Activated T-cell treated with anti-CD3 and anti-CD28 coated beads for 4 hours (primary cell): ENCODE results near the gene DLG1.

Experiments
- DNase-seq: peaks from one replicate; pipeline ENCODE4 v3.0.0-alpha.2; 2020

Gene DLG1

DNA sequence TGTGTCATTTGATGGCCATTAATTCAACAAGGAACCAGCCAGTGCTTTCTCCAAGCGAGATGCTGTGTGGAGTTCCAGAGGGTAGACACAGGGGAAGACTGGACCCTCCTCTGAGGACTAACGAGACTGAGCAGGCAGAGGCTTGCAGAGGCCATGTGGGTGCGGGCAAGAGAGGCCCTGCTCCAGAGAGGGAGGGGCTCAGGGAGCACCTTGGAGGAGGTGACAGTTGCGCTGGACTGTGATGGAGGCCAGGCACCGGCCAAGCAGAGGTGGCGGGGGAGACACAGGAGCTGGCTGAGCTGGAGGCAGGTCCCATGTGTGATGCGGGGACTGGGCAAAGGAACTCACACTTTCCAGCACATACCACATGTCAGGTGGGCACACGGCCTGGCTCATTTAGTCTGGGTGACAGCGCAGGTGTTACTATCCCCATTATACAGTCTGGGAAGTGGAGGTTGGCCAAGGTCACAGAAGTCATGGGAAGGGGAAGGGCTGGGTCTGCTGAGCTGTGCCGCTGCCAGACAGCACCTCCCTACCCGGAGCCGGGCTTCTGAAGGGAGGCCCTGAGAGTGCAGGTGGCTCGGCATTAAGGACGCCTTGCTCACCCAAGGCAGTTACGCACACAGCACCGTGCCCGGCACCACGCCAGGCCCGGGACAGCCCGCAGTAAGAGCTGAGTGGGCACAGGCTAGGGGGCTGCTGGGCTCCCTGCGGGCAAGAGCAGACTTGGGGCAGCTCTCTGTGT lies 272.5 kb downstream of the DLG1 start:
- no peak for DNase-seq

DNA sequence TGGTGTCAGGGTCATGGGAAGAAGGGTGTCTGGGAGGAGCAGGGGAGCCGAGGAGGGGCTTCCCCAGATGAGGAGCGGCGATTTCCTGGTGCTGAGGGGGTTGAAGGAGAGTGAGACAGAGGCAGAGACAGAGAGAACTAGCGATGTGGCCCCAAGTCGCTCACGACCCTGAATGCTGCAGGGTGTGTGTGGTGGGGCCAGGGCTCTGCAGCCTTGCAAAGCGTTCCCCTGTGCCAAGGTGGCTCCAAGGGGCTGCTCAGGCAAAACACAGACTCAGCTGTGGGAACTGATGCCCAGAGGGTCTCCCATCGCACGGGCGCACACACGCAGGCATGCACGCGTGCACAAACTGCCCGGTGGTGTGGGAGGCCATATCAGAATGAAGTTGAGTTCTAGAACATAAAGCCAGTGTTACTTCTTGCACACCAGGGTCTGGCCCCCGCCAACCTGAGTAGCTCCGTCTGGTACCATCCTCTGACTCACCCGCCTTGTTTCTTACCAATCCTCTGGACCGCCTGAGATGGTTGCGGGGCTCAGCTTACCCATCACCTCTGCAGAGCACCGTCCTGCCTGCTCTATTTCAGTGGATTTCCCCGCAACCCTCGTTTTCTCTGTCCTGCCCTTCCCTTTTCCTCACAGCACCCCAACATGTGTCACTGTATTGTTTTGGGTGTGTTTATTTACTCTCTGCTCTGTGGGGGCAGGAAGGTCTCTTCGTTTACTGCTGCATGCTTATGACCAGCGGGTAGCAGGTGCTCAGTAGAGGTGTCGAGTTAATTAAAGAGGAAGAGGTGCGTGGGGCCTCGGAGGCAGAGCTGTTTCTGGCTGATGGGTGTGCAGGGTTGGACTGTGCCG lies 273.3 kb downstream of the DLG1 start:
- DNase-seq, result no peak

DNA sequence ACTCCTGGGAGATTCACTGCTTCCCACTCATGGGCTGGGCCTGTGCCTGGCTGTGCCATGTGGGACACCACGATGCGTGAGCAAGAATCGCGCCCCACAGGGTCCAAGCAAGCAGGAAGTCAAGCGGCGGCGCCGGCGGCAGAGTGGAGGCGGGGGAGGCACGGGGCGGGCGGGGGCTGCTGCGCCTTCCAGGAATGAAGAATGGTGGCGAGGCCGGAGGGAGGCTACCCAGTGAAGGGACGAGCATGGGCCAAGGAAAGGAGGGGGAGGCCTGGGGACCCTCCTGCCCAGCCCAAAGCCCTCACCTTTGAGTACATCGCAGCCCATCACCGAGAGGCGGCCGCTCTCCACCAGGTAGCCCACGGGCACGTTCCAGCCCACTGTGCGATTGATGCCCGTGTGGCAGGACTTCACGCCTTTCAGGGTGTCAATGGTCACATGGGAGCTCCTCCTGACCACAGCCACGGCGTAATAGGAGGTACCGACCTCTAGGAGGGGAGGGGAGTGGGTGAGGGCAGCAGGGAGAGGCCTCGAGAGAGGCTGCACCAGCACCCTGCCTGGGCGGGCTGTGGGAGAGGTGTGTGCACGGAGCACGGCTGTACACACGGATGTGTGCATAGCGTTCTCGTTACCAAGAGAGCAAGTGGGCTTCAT lies 274.3 kb downstream of the DLG1 start:
- DNase-seq, result no peak

DNA sequence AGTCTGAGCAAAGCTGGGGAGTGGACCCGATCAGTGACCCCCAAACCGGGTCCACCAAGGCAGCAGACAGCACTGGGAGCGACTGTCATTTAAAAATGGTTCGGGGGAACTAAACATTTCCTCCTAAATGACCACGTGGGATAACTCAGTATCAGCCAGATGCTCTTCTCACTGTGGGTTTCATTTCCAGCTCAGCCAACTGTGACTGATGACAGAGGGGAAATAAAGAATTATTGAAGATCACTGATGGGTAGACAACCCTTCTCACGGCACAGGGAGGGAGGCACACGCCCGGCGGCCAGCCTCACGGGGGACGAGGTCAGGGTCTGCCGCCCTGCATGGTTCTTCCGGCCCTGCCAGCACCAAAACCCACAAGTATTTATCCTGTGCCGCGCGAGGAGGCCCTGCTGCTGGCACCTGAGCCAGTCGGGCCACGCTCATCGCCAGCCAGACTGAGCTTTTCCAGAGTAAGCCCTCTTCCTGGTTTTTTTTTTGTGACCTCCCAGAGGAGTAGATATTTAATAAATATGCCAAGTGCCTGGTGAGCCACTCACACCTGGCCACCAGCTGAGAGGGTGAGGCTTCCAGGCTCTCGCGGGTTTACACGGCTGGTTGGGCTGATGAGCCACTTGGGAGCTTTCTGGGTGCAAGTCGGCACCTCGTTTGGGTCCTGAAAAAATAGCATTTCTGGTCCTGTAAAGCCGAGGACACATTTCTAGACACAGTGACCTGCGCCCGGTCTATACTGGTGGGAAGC lies 275.0 kb downstream of the DLG1 start:
- DNase-seq, result no peak

DNA sequence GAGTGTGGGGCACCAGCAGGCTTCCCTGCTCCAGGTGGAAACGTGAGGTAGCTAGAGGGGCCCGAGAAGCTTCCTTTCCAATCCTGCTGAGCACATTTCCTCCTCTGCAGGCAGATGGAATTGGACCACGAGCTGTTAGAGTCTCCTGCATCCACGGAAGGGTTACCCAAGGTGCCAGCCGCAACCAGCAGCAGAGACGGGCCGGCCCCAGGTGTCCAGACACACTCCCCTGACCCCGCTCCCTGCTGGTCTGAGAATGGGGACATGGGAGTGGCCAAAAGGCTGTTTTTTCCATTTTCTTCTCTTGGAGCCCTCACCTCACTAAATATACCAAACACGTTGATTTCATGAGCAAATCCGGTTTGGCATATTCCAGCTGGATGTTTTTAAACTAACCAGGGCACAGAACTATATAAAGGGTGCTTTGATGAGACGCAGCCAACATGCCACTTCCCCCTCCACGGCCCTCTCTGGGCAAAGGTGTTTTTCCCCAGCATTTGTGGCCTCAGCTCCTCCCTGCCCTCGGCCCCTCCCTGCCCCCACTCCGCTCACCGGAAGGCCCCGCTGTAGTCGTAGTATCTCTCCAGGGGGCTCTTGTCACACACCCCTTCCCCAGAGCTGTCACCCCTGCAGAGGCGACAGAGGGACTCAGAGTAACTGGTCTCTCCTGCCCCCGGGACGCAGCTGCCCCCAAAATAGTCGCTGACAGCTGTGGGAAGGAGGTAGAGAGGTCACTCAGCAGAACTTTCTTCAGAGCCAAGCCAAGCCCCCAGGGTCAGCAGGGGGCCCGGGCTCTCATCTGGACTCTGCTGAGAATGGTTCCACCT lies 275.8 kb downstream of the DLG1 start:
- DNase-seq, result no peak

DNA sequence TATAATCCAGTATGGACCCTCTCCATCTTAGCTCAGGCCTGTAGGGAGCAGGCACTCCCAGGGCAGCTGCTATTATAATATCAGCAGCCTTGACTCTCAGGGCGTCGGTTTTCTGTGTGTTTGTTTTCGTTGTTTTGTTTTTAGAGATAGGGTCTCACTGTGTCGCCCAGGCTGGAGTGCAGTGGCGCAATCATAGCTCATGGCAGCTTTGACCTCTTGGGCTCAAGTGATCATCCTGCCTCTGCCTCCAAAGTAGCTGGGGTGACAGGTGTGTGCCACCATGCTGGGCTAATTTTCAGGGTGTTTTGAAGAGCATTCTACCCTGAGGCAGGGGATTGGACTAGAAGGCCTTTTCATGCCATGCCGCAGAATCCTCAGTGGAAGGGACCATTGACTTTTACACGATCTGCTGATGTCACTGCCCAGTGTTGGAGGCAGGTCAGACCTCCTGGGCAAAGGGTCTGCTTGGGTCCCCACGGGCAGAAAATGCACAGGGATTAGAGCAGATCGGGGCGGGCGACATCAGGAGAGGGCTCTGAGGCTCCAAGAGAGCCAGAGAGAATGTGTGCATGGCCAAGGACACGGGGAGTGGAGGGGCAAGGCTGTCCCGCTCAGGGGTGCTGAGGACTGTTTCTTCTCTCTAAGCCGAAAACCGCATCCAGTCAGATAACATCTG lies 276.5 kb downstream of the DLG1 start:
- no peak for DNase-seq

DNA sequence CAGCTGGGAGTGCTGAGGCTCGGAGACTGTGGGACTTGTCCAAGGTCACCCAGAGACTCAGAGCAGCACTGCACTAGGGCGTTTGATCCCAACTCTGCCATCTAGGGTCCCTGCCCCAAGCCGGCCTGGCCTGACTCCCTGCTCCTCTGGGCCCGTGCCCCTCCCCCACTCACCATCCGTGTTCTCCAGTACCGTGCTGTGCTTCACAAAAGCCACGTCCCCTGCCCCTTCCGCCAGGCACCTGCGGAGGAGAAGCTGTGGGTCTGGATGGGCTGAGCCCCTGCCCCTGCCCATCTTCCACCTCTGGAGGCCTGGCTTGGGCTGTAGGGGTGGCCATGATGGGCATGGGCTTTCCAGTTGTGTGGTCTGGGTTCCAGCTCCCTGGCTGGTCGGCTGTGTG lies 277.2 kb downstream of the DLG1 start:
- DNase-seq, result no peak

DNA sequence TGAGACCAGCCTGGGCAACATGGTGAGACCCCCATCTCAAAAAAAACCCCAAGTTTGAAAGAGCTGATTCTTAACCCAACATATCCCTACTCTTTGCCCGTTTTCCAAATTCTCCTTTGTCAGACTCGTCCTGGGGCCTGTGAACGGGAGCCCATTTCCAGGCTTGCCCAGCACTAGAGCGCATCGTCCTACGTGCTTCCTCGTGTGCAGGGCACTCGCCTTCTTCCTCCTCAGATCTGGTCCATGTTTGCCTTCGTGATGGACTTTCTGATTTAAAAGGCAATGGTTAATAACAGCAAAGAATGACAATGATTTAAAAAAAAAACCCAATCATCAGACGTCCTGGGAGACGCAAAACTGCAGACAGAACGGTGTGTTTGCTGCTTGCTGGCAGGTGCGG lies 278.9 kb downstream of the DLG1 start:
- no peak for DNase-seq

DNA sequence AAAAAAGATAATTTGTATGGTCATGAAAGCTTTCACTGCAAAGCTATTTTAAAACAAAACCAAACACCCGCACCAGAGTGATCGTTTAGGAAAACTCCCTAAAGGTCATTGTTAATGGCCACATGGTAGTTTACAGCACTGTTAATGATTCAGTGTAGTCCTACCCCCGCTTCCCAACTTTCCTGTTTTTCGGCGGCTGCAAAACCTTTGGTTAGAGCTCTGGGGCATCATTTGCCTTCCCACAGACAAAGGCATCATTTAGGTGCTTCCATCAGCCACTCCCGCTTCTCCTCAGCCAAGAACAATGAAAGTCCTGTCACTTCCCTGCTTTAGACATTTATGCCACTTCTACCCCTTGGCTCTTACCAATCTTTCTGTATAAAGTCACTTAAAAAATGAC lies 279.4 kb downstream of the DLG1 start:
- no peak for DNase-seq

DNA sequence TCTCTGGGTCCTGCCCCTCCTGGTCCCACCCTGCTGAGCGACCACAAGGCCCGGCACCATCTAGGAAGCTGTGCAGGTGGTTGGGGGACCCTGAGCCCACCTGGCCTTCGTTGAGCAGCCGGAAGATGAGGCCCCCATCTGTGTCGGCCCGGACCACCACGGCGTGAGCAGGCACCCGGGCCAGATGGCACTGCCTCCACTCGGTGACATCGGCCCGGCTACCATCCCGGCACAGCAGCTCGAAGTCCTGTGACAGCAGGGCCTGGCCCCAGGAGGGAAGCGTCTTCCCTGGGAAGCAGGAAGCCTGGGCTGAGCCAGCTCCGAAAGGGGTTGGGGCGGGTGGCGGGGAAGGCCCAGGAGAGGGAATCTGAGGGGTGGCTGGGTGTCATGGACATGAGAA lies 281.4 kb downstream of the DLG1 start:
- no peak for DNase-seq

DNA sequence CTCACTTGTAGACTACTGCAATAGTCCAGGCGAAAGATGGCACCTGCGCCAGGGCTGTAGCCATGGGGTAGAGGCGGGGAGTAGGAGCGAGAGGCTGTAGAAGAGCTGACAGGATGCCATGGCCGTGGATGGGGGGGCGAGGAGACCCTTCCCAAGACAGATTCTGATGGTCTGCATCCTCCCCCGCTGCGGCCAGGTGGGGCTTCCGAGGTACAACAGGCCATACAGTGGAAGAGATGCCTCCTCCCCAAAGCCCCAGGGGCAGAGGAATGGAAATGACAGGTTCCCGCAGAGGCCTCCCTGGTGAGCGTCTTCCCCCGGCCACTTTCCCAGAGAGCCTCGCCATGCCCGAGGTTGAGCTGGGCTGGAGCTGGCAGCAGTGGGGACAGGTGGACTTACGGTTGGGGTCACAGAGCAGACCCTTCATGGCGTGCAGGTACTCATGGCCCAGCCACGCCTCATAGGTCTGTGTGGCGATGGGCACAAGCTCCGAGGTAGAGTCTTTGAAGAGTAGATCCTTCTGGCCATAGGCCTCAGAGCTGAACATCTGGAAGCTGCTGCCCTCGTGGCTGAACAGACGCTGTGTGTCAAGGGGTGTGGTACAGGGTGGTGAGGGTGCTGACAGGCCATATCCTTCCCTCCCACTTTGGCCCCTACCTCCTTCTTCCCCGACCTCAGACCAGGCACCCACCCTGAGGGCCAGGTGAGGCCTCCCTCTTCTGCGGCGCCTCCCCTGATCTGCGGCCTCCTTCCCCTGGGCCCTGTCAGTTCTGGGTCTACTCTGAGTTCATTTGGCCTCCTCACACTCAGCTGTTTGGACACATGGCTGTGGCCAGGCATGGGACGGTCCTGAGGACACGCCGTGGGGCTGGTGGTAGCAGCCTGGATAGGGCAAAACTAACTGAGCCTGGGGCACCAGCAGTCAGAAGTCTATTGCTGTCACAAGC lies 282.3 kb downstream of the DLG1 start:
- no peak for DNase-seq

DNA sequence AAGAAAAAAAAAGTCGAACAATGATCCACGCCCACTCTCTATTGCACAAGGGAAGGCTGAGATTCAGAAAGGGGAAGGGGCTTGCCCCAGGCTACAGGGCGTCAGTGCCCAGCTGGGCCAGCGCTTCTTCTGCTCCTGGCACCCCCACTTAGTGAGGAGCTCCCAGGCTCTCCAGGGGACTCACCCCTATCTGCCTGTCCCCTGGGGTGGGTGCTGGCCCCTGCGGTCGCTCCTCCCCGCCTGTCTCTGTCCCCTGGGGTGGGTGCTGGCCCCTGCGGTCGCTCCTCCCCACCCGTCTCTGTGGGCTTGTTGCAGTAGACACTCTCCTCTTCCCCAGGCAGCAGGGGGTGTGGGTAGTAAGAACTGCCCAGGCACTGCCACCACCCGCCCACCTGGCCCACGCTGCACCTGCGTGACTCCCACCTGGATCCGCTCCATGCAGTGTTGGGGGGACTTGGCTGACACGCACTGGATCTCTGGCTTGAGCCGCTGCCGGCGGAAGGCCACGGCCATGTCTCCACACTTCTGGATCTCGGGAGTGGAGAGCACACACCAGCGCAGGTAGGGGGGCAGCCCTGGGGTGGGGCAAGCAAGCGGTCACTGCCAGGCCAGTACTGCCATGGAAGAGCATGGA lies 283.4 kb downstream of the DLG1 start:
- no peak for DNase-seq

DNA sequence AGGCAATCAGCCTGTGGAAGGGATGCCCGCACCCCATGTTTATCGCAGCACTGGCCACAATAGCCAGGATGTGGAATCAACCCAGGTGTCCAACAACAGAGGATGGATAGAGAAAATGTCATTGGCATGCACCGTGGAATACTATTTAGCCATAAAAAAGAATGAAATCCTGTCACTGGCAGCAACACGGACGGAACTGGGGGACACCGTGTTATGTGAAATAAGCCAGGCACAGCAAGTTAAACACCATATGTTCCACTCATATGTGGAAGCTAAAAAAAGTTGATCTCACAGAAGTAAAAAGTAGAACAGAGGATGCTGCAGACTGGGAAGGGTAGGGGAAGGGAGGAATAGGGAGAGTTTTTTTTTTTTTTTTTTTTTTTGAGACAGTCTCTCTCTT lies 284.4 kb downstream of the DLG1 start:
- DNase-seq, result no peak

DNA sequence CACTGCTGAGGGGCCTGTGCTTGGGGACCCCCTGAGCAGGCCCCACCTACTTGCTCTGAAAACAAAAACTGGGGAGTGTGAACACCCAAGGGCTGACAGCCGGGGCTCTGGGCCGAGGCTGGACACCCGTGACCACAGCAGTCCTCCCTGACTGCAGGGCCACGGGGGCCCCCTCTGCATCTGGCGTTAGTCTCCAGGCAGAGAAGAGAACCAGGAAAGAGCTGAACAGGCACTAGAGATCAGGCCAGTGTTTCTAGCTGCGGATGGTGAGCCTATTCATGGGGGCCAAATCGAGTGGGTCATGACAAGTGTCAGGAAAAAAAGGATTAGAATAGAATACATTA lies 285.9 kb downstream of the DLG1 start:
- DNase-seq, result no peak

DNA sequence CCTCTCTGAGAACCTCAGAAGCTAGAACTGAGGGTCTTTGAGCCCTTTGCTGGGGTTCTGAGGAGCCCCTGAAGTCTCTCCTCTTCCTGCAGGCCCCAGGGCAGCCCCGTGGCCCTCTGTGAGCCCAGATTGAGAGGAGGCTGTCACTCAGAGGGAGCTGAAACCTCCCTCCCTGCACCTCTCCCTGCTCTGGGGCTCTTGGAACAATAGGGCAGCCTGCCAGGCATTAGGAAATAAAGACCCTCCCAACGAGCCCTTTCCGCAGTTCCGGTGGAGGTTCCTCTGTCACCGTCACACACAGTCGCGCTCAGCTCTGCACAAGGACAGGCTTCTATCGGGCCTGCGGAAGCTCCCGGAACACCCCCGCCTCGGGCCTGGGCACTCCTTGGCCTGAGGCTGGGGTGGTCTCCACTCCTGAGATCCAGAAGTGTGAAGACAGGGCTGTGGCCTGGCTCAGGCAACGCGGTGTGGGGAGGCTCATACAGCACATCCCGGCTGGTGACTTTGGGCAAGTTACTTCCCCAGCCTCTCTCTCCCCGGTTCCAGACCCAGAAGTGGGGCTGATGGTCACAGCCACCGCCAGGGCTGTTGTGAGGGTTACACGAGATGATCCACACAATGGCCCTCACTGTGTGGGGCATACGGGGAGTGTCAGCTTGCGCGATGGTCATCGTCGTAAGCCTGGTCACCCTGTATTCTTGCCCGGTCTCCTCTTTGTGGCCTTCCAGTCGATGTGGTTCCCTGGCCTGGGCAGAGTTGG lies 286.5 kb downstream of the DLG1 start:
- no peak for DNase-seq

DNA sequence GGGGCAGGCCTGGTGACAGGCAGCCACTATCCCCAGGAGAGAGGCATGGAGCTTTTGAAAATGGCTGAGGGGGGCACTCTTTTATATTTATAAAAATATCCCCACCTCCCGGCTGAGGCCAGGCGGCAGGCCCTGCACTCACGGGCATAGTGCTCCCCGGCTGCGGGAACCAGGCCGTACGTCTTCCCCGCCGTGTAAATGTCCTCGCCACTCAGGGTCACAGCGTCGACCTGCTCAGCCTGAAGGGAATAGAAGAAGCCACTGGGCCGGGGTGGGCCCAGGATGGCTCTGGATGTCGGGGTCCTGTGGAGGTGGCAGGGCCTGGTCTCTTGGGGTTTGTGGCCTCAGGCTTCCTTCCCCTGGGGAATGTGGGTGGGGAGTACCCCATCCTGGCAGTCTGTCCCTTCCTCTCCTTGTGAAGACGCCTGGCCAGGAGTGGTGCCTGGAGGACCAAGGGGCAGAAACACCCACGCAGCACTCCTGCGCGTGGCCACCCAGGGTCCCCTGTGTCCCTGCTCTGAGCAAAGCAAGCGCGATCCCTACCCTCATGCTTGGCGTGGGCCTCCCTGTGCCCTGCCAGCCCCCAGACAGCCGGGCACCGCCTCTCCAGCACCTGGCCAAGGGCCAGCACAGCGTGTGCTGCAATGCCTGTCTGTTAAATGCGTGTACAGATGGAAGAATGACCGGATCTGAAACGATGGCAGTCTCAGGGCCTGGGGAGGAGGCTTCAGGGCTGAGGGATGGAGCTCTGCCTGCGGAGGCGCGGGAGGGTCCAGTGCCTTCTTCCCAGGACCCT lies 287.7 kb downstream of the DLG1 start:
- DNase-seq, result no peak

DNA sequence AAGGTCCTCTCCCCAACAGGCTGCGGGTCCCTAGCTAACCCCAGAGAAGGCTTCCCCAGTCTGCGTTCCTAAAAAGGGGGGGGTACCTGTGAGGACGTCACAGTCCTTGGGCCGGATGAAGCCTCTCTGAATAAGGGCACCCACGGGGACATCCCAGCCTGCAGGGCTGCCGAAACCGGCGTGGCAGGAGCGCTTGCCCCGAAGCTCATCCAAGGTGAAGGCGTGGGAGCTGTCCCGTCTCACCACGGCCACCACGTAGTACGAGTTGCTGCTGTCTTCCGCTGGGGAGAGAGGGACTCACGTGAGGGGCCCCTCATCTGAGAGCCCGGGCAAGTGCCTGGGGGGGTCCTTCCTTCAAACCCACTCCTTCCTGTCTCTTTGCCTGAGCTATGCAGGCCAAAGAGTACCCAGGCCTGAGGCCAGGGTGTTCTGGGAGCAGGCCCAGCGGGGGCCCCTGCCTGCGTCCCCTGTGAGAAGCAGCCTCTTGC lies 288.8 kb downstream of the DLG1 start:
- DNase-seq, result no peak
